SK-N-MC (cell line): ENCODE results near the gene BANP.

Experiments used
- EZH2 ChIP-seq: fragments of 200-600 bp; sonication (generic); IDR thresholded peaks from one replicate; pipeline ENCODE4 v1.6.1; 2017; ENCODE audit warnings: antibody characterized with exemption
- FOXP2 ChIP-seq: optimal IDR thresholded peaks from 2 replicates; pipeline ENCODE3; 2011; ENCODE audit warnings: mild to moderate bottlenecking, moderate library complexity; ENCODE audit not compliant: insufficient read depth; ENCODE audit errors: extremely low read length, control extremely low read depth
- POLR2AphosphoS5 ChIP-seq: IDR thresholded peaks from 2 replicates; pipeline ENCODE4 v1.6.1; 2012; ENCODE audit warnings: mild to moderate bottlenecking, low read depth, low read length, borderline replicate concordance

GRCh38 chr16:88086571-88087516, 135.6 kb downstream of the BANP start:
- TF ChIP-seq POLR2AphosphoS5 (no peak), EZH2 (no peak), FOXP2 (no peak)
